Loucy (cell line): ENCODE data around the gene CRB3.

Experiments used
- H2AFZ ChIP-seq: fragments of 200-600 bp; sonication (generic); 2 replicates; pipeline ENCODE4 v1.6.0; 2016; ENCODE audit warnings: antibody characterized with exemption, mild to moderate bottlenecking, low read length, moderate library complexity
- H3F3A ChIP-seq: fragments of 200-600 bp; 2 replicates; pipeline ENCODE4 v1.6.0; 2016; ENCODE audit warnings: antibody characterized with exemption, low read depth, mild to moderate bottlenecking
- H3K27me3 ChIP-seq: fragments of 200-600 bp; sonication (generic); 2 replicates; pipeline ENCODE4 v1.6.1; 2014; ENCODE audit warnings: low read length, mild to moderate bottlenecking; ENCODE audit not compliant: insufficient read depth, poor library complexity, severe bottlenecking
- H3K36me3 ChIP-seq: fragments of 200-600 bp; sonication (generic); 2 replicates; pipeline ENCODE4 v1.6.1; 2016; ENCODE audit warnings: low read length; ENCODE audit not compliant: insufficient read depth
- H3K4me1 ChIP-seq: fragments of 200-600 bp; sonication (generic); 2 replicates; pipeline ENCODE4 v1.5.1; 2014; ENCODE audit warnings: low read length, mild to moderate bottlenecking; ENCODE audit not compliant: insufficient read depth, poor library complexity, severe bottlenecking
- H3K4me2 ChIP-seq: fragments of 200-600 bp; sonication (generic); 2 replicates; pipeline ENCODE4 v1.6.0; 2014; ENCODE audit warnings: antibody characterized with exemption, low read length, low read depth, mild to moderate bottlenecking; ENCODE audit not compliant: poor library complexity, severe bottlenecking
- H3K4me3 ChIP-seq: fragments of 200-600 bp; sonication (generic); 2 replicates; pipeline ENCODE4 v1.5.1; 2014; ENCODE audit warnings: low read length, mild to moderate bottlenecking, mixed read lengths; ENCODE audit not compliant: poor library complexity, severe bottlenecking
- H3K79me2 ChIP-seq: fragments of 200-600 bp; sonication (generic); 2 replicates; pipeline ENCODE4 v1.6.1; 2014; ENCODE audit warnings: low read length; ENCODE audit not compliant: insufficient read depth
- H3K9ac ChIP-seq: fragments of 200-600 bp; sonication (generic); 2 replicates; pipeline ENCODE4 v1.6.0; 2014; ENCODE audit warnings: mild to moderate bottlenecking, low read depth, low read length, moderate library complexity; ENCODE audit not compliant: poor library complexity, severe bottlenecking
- H3K9me2 ChIP-seq: fragments of 200-600 bp; sonication (generic); replicated peaks from 2 replicates; pipeline ENCODE4 v1.6.1; 2016; ENCODE audit warnings: low read depth, low read length, mixed read lengths
- H3K9me3 ChIP-seq: fragments of 200-600 bp; sonication (generic); 2 replicates; pipeline ENCODE4 v1.6.1; 2014; ENCODE audit warnings: mild to moderate bottlenecking, antibody characterized with exemption, low read length, low read depth; ENCODE audit not compliant: insufficient read depth
- H4K20me1 ChIP-seq: fragments of 200-600 bp; sonication (generic); 2 replicates; pipeline ENCODE4 v1.6.0; 2014; ENCODE audit warnings: antibody characterized with exemption, low read length, mild to moderate bottlenecking; ENCODE audit not compliant: insufficient read depth, poor library complexity, severe bottlenecking
- EZH2phosphoT487 ChIP-seq: fragments of 200-600 bp; IDR thresholded peaks from 2 replicates; pipeline ENCODE4 v1.6.1; 2018; ENCODE audit warnings: antibody characterized with exemption, mild to moderate bottlenecking, moderate library complexity, borderline replicate concordance
- TF ChIP-seq, protein P1 (sequence below): fragments of 200-600 bp; sonication (generic); conservative IDR thresholded peaks from 2 replicates; pipeline ENCODE4 v1.5.1; 2014; ENCODE audit warnings: mild to moderate bottlenecking, antibody characterized with exemption, low read length

Gene CRB3

DNA sequence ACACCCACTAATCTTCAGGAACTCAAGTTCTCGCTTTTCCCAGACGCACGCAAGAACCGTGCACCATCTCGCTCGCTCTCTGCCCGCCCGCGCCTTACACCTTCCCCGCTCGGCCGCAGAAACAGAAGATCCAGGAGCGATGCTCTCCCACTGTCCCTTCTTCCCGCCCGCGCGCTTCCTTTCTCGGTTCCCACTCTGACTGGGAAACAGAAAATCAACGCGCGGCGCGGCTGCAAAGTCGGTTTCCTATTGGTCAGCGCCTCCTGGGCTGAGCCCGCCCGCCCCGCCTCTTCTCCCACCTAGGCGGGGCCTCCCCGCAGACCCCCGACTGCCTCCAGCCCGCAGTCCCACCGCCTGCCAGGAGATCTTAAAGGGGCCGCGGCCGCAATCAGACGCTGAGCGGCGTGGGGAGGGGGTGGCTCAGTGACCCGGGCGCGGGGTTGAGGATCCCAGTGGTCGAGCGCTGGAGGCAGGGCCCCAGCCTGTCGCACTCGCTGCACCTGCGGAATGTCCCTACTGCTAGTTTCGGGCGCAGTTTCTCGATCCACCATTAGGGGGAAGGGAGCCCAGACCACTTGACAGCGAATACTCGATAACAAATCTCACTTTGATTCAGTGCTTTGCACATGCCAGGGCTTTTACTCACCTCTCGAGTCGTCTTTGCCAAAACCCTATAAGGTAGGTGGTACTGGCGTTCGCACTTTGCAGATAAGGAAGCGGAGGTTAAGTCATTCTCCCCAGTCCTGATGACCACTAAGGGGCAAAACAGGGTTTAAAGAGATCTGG lies 3.8 kb upstream of the CRB3 start:
- Histone ChIP-seq H2AFZ (peak overlapping the region; percentile 96), H3K9ac (peak overlapping the region; percentile 48)

DNA sequence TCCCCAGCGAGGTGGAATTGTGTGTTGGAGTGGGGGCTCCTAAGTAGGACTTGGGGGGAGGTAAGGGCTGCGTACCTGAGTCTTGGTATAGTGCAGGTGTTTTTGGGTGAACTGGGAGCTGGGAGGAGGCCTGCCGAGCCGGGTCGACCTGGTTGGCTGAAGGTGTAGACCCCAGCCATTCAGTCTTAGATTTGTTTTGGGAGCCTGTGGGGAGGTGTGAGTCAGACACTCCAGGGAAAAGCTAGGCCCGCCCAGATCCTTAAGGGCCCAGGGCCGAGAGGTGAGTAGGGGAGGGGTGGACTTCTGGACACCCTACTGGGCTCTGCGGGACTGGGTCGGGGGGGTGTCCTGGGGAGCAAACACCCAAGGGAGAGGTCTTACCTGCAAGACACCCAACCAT lies 935 bp downstream of the CRB3 start:
- Histone ChIP-seq H3K9me3 (no peaks in the 10 kb centered on the region), H3K9me2 (no peaks in the 10 kb centered on the region), H4K20me1 (no peaks in the 10 kb centered on the region), H2AFZ (no peak overlapping the region), H3K36me3 (no peaks in the 10 kb centered on the region), H3K27me3 (no peaks in the 10 kb centered on the region), H3K4me3 (no peak overlapping the region), H3K79me2 (no peaks in the 10 kb centered on the region), H3K4me1 (no peaks in the 10 kb centered on the region), H3F3A (no peaks in the 10 kb centered on the region), H3K9ac (no peak overlapping the region), H3K4me2 (no peak overlapping the region)
- no peak for TF ChIP-seq EZH2phosphoT487
- TF ChIP-seq, protein P1, sequence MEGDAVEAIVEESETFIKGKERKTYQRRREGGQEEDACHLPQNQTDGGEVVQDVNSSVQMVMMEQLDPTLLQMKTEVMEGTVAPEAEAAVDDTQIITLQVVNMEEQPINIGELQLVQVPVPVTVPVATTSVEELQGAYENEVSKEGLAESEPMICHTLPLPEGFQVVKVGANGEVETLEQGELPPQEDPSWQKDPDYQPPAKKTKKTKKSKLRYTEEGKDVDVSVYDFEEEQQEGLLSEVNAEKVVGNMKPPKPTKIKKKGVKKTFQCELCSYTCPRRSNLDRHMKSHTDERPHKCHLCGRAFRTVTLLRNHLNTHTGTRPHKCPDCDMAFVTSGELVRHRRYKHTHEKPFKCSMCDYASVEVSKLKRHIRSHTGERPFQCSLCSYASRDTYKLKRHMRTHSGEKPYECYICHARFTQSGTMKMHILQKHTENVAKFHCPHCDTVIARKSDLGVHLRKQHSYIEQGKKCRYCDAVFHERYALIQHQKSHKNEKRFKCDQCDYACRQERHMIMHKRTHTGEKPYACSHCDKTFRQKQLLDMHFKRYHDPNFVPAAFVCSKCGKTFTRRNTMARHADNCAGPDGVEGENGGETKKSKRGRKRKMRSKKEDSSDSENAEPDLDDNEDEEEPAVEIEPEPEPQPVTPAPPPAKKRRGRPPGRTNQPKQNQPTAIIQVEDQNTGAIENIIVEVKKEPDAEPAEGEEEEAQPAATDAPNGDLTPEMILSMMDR, result no peak

More for the DNA sequence above, 3.8 kb upstream of the CRB3 start:
- Histone ChIP-seq H3K36me3 (no peaks in the 10 kb centered on the region), H3K4me3 (peak overlapping the region; percentile 78), H3K9me3 (no peaks in the 10 kb centered on the region), H3F3A (no peaks in the 10 kb centered on the region), H4K20me1 (no peaks in the 10 kb centered on the region), H3K27me3 (no peaks in the 10 kb centered on the region), H3K79me2 (peaks cover 5% of the 10 kb centered on the region; the same call in 1 of the 2 replicates), H3K9me2 (no peaks in the 10 kb centered on the region), H3K4me2 (peak overlapping the region; percentile 88), H3K4me1 (peaks cover 12% of the 10 kb centered on the region)
- TF ChIP-seq, protein P1, result peak; percentile 63
- TF ChIP-seq EZH2phosphoT487, result no peak

DNA sequence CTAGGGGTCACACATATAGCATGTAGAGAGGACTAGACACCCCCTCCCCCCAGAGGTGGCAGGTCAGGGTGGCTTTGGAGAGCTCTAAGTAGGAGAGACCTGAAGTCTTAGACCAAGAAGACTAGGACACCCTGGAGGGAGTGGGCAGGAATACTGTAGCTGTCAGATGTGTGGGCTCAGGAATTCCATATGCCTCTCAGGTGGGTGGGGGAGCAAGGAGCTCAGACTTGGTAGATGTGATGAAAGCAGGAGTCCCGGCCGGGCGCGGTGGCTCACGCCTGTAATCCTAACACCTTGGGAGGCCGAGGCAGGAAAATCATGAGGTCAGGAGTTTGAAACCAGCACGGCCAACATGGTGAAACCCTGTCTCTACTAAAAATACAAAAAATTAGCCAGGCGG lies 1.6 kb downstream of the CRB3 start:
- Histone ChIP-seq H3K9me2 (no peaks in the 10 kb centered on the region), H3K9me3 (no peaks in the 10 kb centered on the region), H4K20me1 (no peaks in the 10 kb centered on the region), H3K4me3 (no peak overlapping the region), H3F3A (no peaks in the 10 kb centered on the region), H3K27me3 (no peaks in the 10 kb centered on the region), H2AFZ (no peak overlapping the region), H3K36me3 (no peaks in the 10 kb centered on the region), H3K9ac (no peak overlapping the region), H3K79me2 (no peaks in the 10 kb centered on the region), H3K4me2 (no peak overlapping the region), H3K4me1 (no peaks in the 10 kb centered on the region)
- TF ChIP-seq EZH2phosphoT487, result no peak
- TF ChIP-seq, protein P1, result no peak
